ENCODE measurements around the gene CADM3. TPM values are rescaled to one million over a fixed set of nuclear protein-coding genes. Genes with fewer than 3 reads are reported as not detected.

Gene CADM3
- total RNA-seq, 1 donor from 2014 or later, result 1.7 TPM

- no peak overlapping the region for H3K4me3 ChIP-seq
- H3K4me1 ChIP-seq, result no peaks in the 10 kb centered on the region
- H3K27me3 ChIP-seq, result no peaks in the 10 kb centered on the region
- intact Hi-C loops (cut with DNase I), result no loop called here
- DNase-seq, result no peak
- no peaks in the 10 kb centered on the region for H3K9me3 ChIP-seq
- H3K27ac ChIP-seq, result no peak overlapping the region
- H3K36me3 ChIP-seq, result no peaks in the 10 kb centered on the region
- ATAC-seq, result no peak
- TF ChIP-seq, protein P1, sequence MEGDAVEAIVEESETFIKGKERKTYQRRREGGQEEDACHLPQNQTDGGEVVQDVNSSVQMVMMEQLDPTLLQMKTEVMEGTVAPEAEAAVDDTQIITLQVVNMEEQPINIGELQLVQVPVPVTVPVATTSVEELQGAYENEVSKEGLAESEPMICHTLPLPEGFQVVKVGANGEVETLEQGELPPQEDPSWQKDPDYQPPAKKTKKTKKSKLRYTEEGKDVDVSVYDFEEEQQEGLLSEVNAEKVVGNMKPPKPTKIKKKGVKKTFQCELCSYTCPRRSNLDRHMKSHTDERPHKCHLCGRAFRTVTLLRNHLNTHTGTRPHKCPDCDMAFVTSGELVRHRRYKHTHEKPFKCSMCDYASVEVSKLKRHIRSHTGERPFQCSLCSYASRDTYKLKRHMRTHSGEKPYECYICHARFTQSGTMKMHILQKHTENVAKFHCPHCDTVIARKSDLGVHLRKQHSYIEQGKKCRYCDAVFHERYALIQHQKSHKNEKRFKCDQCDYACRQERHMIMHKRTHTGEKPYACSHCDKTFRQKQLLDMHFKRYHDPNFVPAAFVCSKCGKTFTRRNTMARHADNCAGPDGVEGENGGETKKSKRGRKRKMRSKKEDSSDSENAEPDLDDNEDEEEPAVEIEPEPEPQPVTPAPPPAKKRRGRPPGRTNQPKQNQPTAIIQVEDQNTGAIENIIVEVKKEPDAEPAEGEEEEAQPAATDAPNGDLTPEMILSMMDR (IDR thresholded peaks at IDR 0.05), result no peak
Measured at GRCh38 chr1:159228554-159228953, 57.1 kb downstream of the CADM3 start.

- H3K27ac ChIP-seq, result no peak overlapping the region
- no peak overlapping the region for H3K4me3 ChIP-seq
- no peak for DNase-seq
- no peaks in the 10 kb centered on the region for H3K9me3 ChIP-seq
- intact Hi-C loops (cut with DNase I), result no loop called here
- H3K27me3 ChIP-seq, result no peaks in the 10 kb centered on the region
- TF ChIP-seq, protein P1 (IDR thresholded peaks at IDR 0.05), result no peak
- H3K36me3 ChIP-seq, result no peaks in the 10 kb centered on the region
- no peaks in the 10 kb centered on the region for H3K4me1 ChIP-seq
- no peak for ATAC-seq
Measured at GRCh38 chr1:159229260-159229885, 58.0 kb downstream of the CADM3 start.

DNA sequence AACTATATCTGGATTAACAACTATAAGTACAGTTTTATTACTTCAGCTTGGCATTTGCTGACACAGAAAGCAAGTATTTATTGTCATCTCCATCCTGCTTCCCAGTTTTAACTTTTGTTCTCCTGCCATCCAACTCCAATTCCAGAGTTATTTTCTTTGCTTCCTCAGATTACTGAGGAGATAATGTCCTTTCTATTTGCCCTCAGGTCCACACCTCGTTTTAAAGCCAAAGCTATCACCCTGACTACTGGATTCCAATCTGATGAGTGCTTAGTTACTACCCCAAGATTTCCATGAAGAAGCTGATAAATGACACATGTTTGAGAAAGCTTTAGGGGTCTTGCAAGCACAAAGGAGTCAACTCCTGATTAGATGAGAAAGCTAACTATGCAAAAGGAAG is 58.5 kb downstream of the CADM3 start:
- H3K27ac ChIP-seq, result no peak overlapping the region
- intact Hi-C loops (cut with DNase I), result no loop called here

DNA sequence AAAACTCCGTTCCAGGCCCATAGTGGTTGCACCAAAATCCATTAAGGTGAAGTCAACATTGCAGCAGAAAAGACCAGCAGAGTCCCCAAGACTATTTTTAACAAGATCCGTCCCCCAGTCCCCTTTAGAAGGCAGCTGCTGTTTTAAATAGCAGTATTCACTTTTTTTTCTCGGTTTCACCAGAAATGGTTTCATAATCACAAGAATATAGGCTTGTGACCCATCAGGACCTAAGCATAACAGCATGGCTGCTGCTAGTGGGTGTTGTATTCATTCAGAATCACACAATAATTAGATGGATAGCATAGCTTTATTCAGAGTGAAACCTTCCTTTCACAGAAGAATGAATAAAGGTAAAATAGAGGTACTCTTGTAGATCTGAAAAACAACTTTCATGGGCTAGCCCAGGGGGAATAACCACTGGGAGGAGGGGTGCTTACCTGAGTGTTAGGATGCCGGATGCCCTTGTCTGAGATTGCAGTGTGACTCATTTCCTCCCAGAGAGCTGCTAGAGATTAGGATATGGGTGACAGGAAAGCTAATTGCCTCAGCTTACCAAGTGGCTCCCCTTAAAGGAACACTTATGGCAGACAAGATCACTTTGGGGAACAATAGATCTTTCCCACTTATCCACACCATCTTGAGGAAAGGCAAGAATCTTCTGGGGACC is 68.3 kb downstream of the CADM3 start:
- Histone ChIP-seq H3K9me3 (peaks cover 4% of the 10 kb centered on the region), H3K4me1 (no peaks in the 10 kb centered on the region), H3K27me3 (no peaks in the 10 kb centered on the region), H3K27ac (no peak overlapping the region), H3K36me3 (no peaks in the 10 kb centered on the region), H3K4me3 (no peak overlapping the region)
- intact Hi-C loops (cut with DNase I), result no loop called here
- TF ChIP-seq, protein P1 (IDR thresholded peaks at IDR 0.05), result no peak
- DNase-seq (no peak), ATAC-seq (no peak)

More for the DNA sequence above, 58.5 kb downstream of the CADM3 start:
- DNase-seq (no peak), ATAC-seq (no peak)
- no peaks in the 10 kb centered on the region for H3K9me3 ChIP-seq
- H3K4me1 ChIP-seq, result no peaks in the 10 kb centered on the region
- no peaks in the 10 kb centered on the region for H3K27me3 ChIP-seq
- TF ChIP-seq, protein P1 (IDR thresholded peaks at IDR 0.05), result no peak
- H3K36me3 ChIP-seq, result no peaks in the 10 kb centered on the region
- no peak overlapping the region for H3K4me3 ChIP-seq

DNA sequence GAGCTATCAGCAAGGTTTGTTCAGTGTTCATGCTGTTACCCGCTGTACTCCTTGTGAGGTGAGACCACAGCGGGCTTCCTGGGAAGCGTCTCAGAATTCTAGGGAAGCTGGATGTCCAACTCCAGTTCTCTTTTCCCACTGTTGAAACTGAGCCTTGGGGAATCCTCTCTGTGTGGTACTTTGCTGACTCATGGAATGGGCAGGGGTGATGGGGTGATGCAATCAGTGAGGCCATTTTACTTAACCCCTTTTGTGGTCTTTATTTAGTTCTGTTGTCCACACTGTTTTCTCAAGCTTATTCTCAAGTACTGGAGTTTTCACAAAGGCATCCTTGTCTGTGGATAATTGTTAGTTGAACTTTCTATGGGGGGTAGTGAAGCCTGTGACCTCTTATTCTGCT is 75.9 kb downstream of the CADM3 start:
- intact Hi-C loops (cut with DNase I), result no loop called here
- no peaks in the 10 kb centered on the region for H3K36me3 ChIP-seq
- H3K27me3 ChIP-seq, result no peaks in the 10 kb centered on the region
- H3K9me3 ChIP-seq, result no peaks in the 10 kb centered on the region
- no peak overlapping the region for H3K4me3 ChIP-seq
- no peaks in the 10 kb centered on the region for H3K4me1 ChIP-seq
- H3K27ac ChIP-seq, result no peak overlapping the region
- ATAC-seq (no peak), DNase-seq (no peak)
- TF ChIP-seq, protein P1 (IDR thresholded peaks at IDR 0.05), result no peak

Data from upper lobe of right lung (tissue), 1 donor.